Activated CD4-positive, alpha-beta memory T cell treated with anti-CD3 and anti-CD28 coated beads for 36 hours (primary cell): ENCODE measurements around the gene EYS. TPM values are rescaled to one million over a fixed set of nuclear protein-coding genes. Genes with fewer than 3 reads are reported as not detected.
"Not testable (repeated sequence)": the region's sequence is repeated elsewhere in the genome, so short reads cannot be mapped to it uniquely, and the experiment has no call there.

Experiments used
- CTCF ChIA-PET: fragments of 350-600 bp; sonication (Branson Sonifier 250); formaldehyde crosslinking; loops from one replicate; lab custom pipeline; 2021; ENCODE audit warnings: antibody characterized with exemption, inconsistent platforms; lab: Charles Lee
- POLR2A ChIA-PET: fragments of 350-600 bp; sonication (Branson Sonifier 250); formaldehyde crosslinking; loops from one replicate; lab custom pipeline; 2021; ENCODE audit warnings: antibody characterized with exemption; lab: Charles Lee
- DNase-seq: peaks from one replicate; pipeline ENCODE4 v3.0.0-alpha.2; 2020
- H3K27ac Mint-ChIP-seq: one replicate; pipeline ENCODE4 v1.8.0; 2021; ENCODE audit warnings: mixed read lengths
- H3K27me3 Mint-ChIP-seq: one replicate; pipeline ENCODE4 v1.8.0; 2021; ENCODE audit warnings: mixed read lengths
- H3K36me3 Mint-ChIP-seq: one replicate; pipeline ENCODE4 v1.8.0; 2021; ENCODE audit warnings: mixed read lengths
- H3K4me1 Mint-ChIP-seq: one replicate; pipeline ENCODE4 v1.8.0; 2021; ENCODE audit warnings: low read depth, mixed read lengths
- H3K4me3 Mint-ChIP-seq: one replicate; pipeline ENCODE4 v1.8.0; 2021; ENCODE audit warnings: mild to moderate bottlenecking, mixed read lengths
- H3K9me3 Mint-ChIP-seq: one replicate; pipeline ENCODE4 v1.8.0; 2021; ENCODE audit warnings: mixed read lengths
- intact Hi-C: fragments of 100-400 bp; cut with micrococcal nuclease; formaldehyde crosslinking; loops from one replicate; pipeline ENCODE4 v1.15.1; 2023
- total RNA-seq, 2 experiments: library from RNA; stranded (reverse); gene quantifications; one replicate each; pipeline ENCODE4 v1.2.3, GENCODE V29; 2021

Gene EYS
- total RNA-seq, 2 experiments from 2014 or later: not detected

- intact Hi-C loops: no loop called here
- H3K36me3 Mint-ChIP-seq: no peaks in the 10 kb centered on the region
- no peak overlapping the region for H3K4me3 Mint-ChIP-seq
- no peaks in the 10 kb centered on the region for H3K27me3 Mint-ChIP-seq
- DNase-seq: no peak
- ChIA-PET POLR2A (no interaction called here), CTCF (interaction anchor here (1.4 kb wide), 1 partner anchor 204 kb away, joined by 5 read pairs; no protein-coding TSS in a partner anchor)
- H3K27ac Mint-ChIP-seq: no peak overlapping the region
- no peaks in the 10 kb centered on the region for H3K9me3 Mint-ChIP-seq
- H3K4me1 Mint-ChIP-seq: no peaks in the 10 kb centered on the region
Measured at GRCh38 chr6:63802606-63803206, 1904.3 kb downstream of the EYS start.

DNA sequence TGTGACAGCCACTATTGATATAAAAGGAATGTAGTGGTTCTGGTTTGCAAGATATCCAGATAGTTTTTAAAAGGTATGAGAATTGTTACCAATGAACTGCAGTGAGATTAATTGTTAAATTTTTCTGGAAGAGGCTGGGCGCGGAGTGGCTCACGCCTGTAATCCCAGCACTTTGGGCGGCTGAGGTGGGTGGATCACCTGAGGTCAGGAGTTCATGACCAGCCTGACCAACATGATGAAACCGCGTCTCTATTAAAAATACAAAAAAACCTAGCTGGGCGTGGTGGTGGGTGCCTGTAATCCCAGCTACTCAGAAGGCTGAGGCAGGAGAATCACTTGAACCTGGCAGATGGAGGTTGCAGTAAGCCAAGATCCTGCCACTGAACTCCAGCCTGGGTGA is 1906.6 kb downstream of the EYS start:
- POLR2A ChIA-PET, H3K4me1 Mint-ChIP-seq, CTCF ChIA-PET, H3K9me3 Mint-ChIP-seq, H3K27ac Mint-ChIP-seq, intact Hi-C loops, H3K27me3 Mint-ChIP-seq, DNase-seq, H3K4me3 Mint-ChIP-seq, H3K36me3 Mint-ChIP-seq: not testable (repeated sequence)

DNA sequence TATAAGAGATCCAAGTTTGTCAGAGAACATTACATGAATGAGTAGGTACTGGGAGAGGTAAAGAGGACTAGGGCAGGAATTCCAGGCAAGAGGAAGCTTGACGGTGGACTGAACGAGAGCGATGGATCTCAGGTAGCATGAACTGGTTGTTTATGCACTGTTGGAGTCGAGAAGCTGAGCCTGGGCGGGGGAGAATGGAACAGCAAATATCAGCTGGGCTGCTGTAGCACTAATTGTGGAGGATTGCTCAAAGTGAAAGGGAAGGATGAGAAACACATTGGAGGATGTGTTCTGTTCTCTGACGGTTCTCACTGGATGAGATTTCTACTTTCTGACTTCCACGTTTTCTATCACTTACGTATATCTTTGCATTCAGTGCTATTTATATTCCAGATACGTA is 1907.2 kb downstream of the EYS start:
- Mint-ChIP-seq H3K27me3 (peaks cover 1% of the 10 kb centered on the region), H3K36me3 (no peaks in the 10 kb centered on the region), H3K27ac (no peak overlapping the region), H3K4me1 (no peaks in the 10 kb centered on the region), H3K4me3 (no peak overlapping the region), H3K9me3 (no peaks in the 10 kb centered on the region)
- ChIA-PET CTCF (no interaction called here), POLR2A (no interaction called here)
- intact Hi-C loops: no loop called here
- DNase-seq: no peak

- no peaks in the 10 kb centered on the region for H3K4me1 Mint-ChIP-seq
- no peak for DNase-seq
- ChIA-PET CTCF (no interaction called here), POLR2A (no interaction called here)
- H3K27ac Mint-ChIP-seq: no peak overlapping the region
- no peaks in the 10 kb centered on the region for H3K9me3 Mint-ChIP-seq
- H3K4me3 Mint-ChIP-seq: no peak overlapping the region
- no peaks in the 10 kb centered on the region for H3K36me3 Mint-ChIP-seq
- H3K27me3 Mint-ChIP-seq: peaks cover 1% of the 10 kb centered on the region
- intact Hi-C loops: no loop called here
Measured at GRCh38 chr6:63799313-63799712, 1907.7 kb downstream of the EYS start.

- ChIA-PET CTCF (interaction anchor here (0.6 kb wide), 1 partner anchor 1517 kb away, joined by 3 read pairs; no protein-coding TSS in a partner anchor), POLR2A (no interaction called here)
- H3K4me3 Mint-ChIP-seq: no peak overlapping the region
- H3K9me3 Mint-ChIP-seq: no peaks in the 10 kb centered on the region
- H3K27ac Mint-ChIP-seq: no peak overlapping the region
- no peaks in the 10 kb centered on the region for H3K36me3 Mint-ChIP-seq
- intact Hi-C loops: no loop called here
- no peak for DNase-seq
- H3K4me1 Mint-ChIP-seq: no peaks in the 10 kb centered on the region
- peaks cover 4% of the 10 kb centered on the region for H3K27me3 Mint-ChIP-seq
Measured at GRCh38 chr6:63798378-63798777, 1908.6 kb downstream of the EYS start.

GRCh38 chr6:63797721-63798120 is 1909.3 kb downstream of the EYS start:
- ChIA-PET CTCF (interaction anchor here (0.6 kb wide), 1 partner anchor 1516 kb away, joined by 3 read pairs; no protein-coding TSS in a partner anchor), POLR2A (no interaction called here)
- H3K36me3 Mint-ChIP-seq: no peaks in the 10 kb centered on the region
- intact Hi-C loops: no loop called here
- no peaks in the 10 kb centered on the region for H3K9me3 Mint-ChIP-seq
- H3K27me3 Mint-ChIP-seq: peaks cover 4% of the 10 kb centered on the region
- no peak overlapping the region for H3K4me3 Mint-ChIP-seq
- no peak for DNase-seq
- no peak overlapping the region for H3K27ac Mint-ChIP-seq
- H3K4me1 Mint-ChIP-seq: no peaks in the 10 kb centered on the region

- intact Hi-C loops: no loop called here
- H3K27ac Mint-ChIP-seq: no peak overlapping the region
- CTCF ChIA-PET: no interaction called here
- H3K36me3 Mint-ChIP-seq: no peaks in the 10 kb centered on the region
- H3K9me3 Mint-ChIP-seq: no peaks in the 10 kb centered on the region
- no peaks in the 10 kb centered on the region for H3K4me1 Mint-ChIP-seq
- H3K4me3 Mint-ChIP-seq: no peak overlapping the region
- peaks cover 4% of the 10 kb centered on the region for H3K27me3 Mint-ChIP-seq
- DNase-seq: no peak
- POLR2A ChIA-PET: no interaction called here
Measured at GRCh38 chr6:63795826-63796225, 1911.2 kb downstream of the EYS start.

DNA sequence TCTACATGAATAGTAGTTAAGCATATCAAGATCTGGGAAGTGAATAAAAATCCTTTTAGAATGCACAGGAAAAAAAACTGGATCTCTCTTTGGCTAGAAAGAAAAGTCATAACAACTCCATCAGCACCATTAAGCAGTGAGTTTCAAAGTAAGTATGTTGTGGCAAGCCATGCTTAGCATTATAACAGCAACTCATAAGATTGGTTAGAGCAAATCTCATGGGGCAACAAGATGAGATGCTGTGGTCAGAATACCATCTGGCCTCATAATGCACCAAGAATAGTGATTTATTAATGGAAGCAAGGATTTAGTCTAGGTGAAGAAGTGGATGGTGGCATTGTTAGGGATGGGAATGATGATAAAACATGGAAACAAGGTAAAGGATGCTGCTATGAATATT is 1912.0 kb downstream of the EYS start:
- no peak for DNase-seq
- Mint-ChIP-seq H3K9me3 (no peaks in the 10 kb centered on the region), H3K27ac (no peak overlapping the region), H3K27me3 (peaks cover 4% of the 10 kb centered on the region), H3K4me3 (no peak overlapping the region), H3K4me1 (no peaks in the 10 kb centered on the region), H3K36me3 (no peaks in the 10 kb centered on the region)
- POLR2A ChIA-PET: no interaction called here
- CTCF ChIA-PET: no interaction called here
- intact Hi-C loops: no loop called here

GRCh38 chr6:63793465-63794137 is 1913.4 kb downstream of the EYS start:
- ChIA-PET POLR2A (no interaction called here), CTCF (no interaction called here)
- intact Hi-C loops: no loop called here
- no peak overlapping the region for H3K4me3 Mint-ChIP-seq
- no peaks in the 10 kb centered on the region for H3K4me1 Mint-ChIP-seq
- H3K9me3 Mint-ChIP-seq: no peaks in the 10 kb centered on the region
- H3K36me3 Mint-ChIP-seq: no peaks in the 10 kb centered on the region
- DNase-seq: no peak
- H3K27ac Mint-ChIP-seq: no peak overlapping the region
- H3K27me3 Mint-ChIP-seq: peaks cover 4% of the 10 kb centered on the region

- H3K36me3 Mint-ChIP-seq: no peaks in the 10 kb centered on the region
- H3K4me3 Mint-ChIP-seq: no peak overlapping the region
- ChIA-PET CTCF (no interaction called here), POLR2A (no interaction called here)
- H3K4me1 Mint-ChIP-seq: no peaks in the 10 kb centered on the region
- intact Hi-C loops: no loop called here
- no peak for DNase-seq
- H3K27me3 Mint-ChIP-seq: peaks cover 4% of the 10 kb centered on the region
- no peak overlapping the region for H3K27ac Mint-ChIP-seq
- H3K9me3 Mint-ChIP-seq: no peaks in the 10 kb centered on the region
Measured at GRCh38 chr6:63792736-63793464, 1914.1 kb downstream of the EYS start.

GRCh38 chr6:63790334-63790733 is 1916.7 kb downstream of the EYS start:
- intact Hi-C loops: no loop called here
- POLR2A ChIA-PET: no interaction called here
- H3K4me1 Mint-ChIP-seq: no peaks in the 10 kb centered on the region

GRCh38 chr6:63789699-63790098 is 1917.3 kb downstream of the EYS start:
- H3K27me3 Mint-ChIP-seq: peaks cover 4% of the 10 kb centered on the region
- POLR2A ChIA-PET: no interaction called here
- no peak overlapping the region for H3K4me3 Mint-ChIP-seq
- H3K27ac Mint-ChIP-seq: no peak overlapping the region
- no peaks in the 10 kb centered on the region for H3K4me1 Mint-ChIP-seq
- CTCF ChIA-PET: interaction anchor here (1.0 kb wide), 1 partner anchor 25 kb away, joined by 4 read pairs; no protein-coding TSS in a partner anchor
- no peak for DNase-seq
- H3K9me3 Mint-ChIP-seq: no peaks in the 10 kb centered on the region
- intact Hi-C loops: no loop called here
- no peaks in the 10 kb centered on the region for H3K36me3 Mint-ChIP-seq

More at GRCh38 chr6:63790334-63790733, 1916.7 kb downstream of the EYS start:
- Mint-ChIP-seq H3K27me3 (peaks cover 3% of the 10 kb centered on the region), H3K4me3 (no peak overlapping the region), H3K9me3 (no peaks in the 10 kb centered on the region), H3K27ac (no peak overlapping the region), H3K36me3 (no peaks in the 10 kb centered on the region)
- CTCF ChIA-PET: no interaction called here
- no peak for DNase-seq
